OCI-M2 (cell line): ENCODE measurements around the gene LGALS9C.
"Not testable (repeated sequence)": the region's sequence is repeated elsewhere in the genome, so short reads cannot be mapped to it uniquely, and the experiment has no call there.

Source experiments
- DNase-seq: peaks from one replicate; lab custom pipeline; 2025; ENCODE audit not compliant: unreplicated experiment; lab: John Stamatoyannopoulos, UW

LGALS9C gene

DNA sequence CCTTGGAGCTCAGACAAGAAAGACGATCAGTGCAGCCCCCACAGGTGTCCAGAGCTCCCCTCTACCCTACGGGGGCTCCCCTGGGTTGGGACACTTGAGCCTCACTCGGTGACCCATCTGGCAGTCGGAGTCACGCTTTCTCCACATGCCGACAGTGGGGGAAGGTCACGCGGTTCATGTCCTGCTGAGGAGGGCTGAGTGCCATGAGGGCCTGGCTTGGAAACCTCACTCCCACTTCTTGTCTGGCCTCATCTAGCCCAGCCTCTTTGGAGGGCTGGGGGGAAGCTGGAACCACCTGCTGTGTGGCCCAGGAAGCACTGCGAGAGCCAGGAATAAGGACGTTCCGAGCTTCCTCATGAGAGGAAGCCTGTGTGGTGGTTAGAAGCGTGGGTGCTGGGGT lies 1.8 kb downstream of the LGALS9C start:
- not testable (repeated sequence) for DNase-seq

DNA sequence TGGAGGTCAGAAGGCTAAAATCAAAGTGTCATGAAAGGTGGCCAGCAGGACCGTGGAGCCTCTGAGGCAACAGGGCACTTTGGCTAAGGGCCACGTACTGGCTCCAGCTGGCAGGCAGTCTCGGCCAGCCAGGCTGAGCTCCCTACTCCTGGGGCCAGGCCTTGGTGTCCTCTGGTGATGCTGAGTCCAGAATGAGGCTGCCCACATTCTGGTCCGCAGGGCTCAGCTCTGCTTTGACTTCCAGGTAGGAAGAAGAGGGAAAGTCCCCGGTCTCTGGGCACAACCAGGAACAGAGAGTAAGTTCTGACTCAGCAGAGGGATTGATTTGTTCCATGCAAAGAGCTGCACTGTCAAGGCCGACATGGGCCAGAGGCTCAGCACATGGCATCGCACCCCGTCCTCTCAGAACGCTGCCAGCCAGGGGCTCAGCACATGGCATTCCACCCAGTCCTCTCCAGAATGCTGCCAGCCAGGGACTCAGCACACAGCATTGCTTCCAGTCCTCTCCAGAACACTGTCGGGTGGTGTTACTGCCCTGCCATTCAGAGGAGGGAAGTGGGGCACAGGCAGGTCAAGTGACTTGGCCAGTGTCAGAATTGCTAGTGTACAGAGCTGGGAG lies 2.5 kb downstream of the LGALS9C start:
- DNase-seq = not testable (repeated sequence)

DNA sequence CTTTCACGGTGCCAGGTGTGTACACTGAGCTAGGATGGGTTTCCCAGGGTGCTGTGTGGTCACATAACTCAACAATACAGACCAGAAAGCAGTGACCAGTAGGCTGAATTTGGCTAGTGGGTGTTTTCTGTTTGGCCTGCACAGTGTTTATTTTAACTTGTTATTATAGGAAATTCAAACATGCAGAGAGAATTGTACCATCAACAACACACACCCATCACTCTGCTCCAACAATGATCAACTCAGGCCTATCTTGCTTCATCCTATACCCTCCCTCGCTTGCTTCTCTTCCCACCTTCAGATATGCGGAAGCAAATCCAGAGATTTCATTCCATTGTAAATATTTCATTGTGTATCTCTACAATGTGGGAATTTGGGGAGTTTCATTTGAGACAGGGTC lies 5.2 kb downstream of the LGALS9C start:
- not testable (repeated sequence) for DNase-seq

DNA sequence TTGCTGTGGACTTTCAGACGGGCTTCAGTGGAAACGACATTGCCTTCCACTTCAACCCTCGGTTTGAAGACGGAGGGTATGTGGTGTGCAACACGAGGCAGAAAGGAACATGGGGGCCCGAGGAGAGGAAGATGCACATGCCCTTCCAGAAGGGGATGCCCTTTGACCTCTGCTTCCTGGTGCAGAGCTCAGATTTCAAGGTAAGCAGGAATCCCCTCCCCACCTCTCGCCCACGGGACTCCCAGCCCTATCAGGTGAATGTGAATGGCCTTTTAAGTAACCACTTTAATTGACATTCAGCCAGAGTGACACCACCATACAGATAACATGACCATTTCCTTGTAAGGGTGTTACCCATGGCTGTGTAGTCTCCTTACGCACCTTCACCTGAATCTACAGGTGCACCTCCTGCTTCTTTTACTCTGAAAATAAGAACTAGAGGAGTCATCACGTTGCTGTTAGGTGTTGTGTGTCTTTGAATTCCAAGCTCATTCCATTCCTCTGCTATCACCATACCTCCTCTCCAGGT lies 9.4 kb downstream of the LGALS9C start:
- DNase-seq = not testable (repeated sequence)

DNA sequence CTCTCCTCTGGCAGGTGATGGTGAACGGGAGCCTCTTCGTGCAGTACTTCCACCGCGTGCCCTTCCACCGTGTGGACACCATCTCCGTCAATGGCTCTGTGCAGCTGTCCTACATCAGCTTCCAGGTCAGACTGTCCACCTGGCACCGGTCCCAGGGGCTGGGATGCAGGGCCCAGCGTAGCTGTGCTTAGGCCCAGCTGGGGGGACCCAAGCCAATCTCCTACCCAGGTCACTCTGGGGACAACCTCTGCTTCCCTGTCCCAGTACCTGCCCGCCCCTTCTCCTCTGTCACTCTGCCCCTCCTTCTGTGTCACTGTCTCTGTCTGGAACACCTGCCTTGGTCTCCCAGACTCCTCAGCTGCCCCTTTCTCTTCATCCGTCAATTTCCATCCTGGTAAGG lies 11.0 kb downstream of the LGALS9C start:
- not testable (repeated sequence) for DNase-seq

DNA sequence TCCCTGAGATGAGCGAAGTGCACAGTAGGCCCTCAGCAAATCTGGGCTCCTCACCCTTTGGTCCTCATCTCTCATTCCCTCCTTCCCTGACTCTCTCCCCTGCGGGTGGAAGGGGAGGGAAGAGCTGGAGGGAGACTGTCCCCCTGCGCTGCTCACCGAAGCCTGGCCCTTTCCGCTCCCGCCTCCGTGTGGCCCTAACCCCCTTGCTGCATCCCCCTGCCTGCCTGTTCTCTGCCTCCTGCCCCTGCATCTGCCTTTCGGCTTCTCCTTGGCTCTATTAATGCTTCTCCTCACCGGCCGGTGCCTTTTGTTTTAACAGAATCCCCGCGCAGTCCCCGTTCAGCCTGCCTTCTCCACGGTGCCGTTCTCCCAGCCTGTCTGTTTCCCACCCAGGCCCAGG lies 12.0 kb downstream of the LGALS9C start:
- not testable (repeated sequence) for DNase-seq

DNA sequence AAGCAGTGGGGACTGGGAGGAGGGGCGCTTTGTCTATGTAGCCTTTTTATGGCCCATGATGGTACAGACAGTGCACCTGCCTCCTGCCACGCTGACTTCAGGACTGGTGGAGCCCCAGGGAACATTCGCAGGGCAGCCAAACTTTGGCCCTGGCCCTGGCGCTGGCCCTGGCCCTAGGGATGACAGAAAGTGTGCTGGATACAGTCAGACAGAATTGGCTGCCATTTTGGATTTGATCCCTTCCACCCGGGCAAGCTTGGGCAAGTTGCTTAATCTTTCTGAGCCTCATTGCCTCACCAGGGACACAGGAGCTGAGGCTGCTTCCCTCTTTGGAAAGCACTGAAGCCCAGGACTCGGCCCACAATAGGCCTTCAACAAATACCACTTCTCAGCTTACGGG lies 13.4 kb downstream of the LGALS9C start:
- DNase-seq = not testable (repeated sequence)

DNA sequence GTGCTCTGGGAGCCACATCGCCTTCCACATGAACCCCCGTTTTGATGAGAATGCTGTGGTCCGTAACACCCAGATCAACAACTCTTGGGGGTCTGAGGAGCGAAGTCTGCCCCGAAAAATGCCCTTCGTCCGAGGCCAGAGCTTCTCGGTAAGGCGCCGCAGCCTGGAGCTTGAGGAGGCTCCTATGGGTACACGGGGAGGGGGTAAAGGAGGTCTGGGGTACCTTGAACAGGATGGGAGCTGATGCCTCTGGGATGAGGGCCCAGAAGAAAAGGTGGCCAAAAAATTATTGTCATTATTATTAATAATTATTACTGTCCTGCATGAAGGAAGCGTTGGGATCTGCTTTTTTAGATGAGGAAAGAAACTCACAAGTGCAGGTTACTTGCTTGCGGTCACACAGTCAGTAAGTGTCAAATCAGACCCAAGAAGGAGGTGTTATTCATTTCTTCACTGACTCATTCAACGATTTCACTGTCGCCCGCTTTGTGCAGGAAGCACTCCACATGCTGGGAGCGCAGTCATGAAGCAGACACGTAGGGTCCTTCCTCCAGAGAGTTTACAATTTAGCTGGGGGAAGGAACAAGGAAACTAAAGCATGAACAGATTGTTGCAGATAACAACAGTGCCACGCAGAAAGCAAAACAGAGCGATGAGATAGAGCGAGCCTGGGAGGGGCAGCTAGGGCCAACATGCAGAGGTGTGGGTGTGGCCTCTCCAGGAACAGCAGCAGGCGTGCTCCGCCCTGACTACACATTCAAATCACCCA lies 16.3 kb downstream of the LGALS9C start:
- DNase-seq = not testable (repeated sequence)

DNA sequence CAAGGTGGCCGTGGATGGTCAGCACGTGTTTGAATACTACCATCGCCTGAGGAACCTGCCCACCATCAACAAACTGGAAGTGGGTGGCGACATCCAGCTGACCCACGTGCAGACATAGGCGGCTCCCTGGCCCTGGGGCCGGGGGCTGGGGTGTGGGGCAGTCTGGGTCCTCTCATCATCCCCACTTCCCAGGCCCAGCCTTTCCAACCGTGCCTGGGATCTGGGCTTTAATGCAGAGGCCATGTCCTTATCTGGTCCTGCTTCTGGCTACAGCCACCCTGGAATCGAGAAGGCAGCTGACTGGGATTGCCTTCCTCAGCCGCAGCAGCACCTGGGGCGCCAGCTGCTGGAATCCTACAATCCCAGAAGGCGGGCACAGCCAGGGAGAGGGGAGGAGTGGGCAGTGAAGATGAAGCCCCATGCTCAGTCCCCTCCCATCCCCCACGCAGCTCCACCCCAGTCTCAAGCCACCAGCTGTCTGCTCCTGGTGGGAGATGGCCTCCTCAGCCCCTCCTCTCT lies 17.7 kb downstream of the LGALS9C start:
- not testable (repeated sequence) for DNase-seq

DNA sequence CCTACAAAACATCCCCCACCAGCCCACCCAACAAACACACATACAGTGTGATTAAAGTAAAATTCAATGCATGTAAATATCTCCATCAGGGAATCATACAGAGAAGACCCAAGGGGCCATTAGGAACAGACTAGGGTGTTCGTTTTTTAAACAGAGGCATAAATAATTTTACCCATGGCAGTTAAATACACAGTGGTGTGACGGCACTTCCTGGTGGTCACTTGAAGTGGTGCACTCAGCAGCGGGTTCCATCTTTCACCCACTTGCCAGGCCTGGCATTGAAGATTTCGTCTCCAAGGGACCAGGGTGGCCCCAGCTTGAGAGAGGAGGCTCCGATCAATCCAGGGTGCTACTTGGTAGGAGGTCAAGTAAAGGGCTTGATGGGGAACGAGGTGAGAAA lies 20.5 kb downstream of the LGALS9C start:
- not testable (repeated sequence) for DNase-seq

DNA sequence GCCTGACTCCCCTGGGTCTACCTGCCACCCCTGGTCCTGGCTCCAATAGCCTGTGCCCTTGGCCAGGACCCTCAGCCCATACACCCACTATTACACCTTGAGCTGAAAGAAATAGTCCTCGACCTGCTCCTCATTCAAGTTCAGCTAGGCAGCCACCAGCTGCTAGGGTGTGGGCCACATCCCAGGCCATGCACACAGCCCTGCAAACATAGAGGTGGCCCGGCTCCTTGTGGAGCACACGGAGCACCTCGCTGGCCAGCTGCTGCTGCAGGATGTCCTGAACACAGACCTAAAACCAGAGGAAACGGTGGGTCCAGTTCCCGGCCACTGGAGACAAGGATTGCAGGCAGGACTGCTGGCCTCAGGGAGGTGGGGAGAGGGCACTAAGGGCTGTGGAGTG lies 22.5 kb downstream of the LGALS9C start:
- DNase-seq = not testable (repeated sequence)

DNA sequence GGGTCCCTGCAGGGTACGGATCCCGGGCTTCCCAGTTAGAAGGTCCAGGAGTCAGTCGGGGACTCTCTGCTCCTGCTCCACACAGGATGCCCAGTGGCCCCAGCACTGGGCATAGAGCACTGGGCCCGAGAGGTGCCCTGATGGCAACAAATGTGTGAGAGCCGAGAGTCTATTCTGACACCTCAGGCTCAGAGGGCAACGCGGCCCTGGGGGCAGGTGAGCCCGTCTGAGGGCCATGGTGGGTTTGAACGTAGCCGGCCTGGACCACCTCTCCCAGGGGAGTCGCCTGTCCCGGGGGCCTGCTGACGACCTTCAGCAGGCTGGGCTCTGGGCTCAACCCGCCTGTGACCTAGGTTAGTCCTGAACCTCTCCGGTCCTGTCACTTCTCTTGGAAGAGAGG lies 23.2 kb downstream of the LGALS9C start:
- not testable (repeated sequence) for DNase-seq

DNA sequence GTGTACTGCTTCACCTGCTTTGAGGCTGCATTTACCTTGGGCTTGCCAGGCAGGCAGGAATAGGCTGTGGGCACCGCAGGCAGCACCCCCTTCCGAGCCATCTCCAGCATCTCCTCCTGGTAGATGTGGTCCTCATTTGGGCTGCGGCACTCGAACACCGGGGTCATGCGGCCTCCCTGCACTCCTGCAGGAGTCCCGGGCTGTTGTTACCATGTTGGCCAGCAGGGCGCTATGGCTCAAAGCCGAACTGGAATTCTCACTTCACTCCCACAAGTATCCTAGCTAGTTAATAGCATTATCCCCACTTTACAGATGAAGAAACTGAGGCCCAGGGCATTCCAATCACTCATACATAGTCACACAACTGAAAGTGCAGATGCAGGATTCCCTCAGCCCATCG lies 23.7 kb downstream of the LGALS9C start:
- not testable (repeated sequence) for DNase-seq

DNA sequence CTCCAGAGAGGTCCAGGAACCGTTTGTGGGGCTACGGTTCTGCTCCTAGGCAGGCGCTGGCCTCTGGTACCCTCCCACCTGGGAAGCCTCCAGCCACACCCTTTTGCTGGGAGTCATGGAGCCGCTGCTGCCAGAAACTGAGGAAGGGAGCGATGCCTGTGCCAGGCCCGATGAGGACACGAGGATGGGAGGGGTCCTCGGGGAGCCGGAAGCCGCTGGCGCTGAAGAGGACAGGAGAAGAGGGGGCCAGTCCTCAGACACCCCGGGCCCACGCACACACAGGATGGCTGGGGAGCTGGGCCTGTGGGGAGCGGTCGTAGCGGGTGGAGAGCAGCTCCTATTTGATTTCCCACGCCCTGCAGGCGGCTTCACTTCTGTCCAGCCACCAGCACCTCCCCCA lies 24.2 kb downstream of the LGALS9C start:
- DNase-seq = not testable (repeated sequence)

DNA sequence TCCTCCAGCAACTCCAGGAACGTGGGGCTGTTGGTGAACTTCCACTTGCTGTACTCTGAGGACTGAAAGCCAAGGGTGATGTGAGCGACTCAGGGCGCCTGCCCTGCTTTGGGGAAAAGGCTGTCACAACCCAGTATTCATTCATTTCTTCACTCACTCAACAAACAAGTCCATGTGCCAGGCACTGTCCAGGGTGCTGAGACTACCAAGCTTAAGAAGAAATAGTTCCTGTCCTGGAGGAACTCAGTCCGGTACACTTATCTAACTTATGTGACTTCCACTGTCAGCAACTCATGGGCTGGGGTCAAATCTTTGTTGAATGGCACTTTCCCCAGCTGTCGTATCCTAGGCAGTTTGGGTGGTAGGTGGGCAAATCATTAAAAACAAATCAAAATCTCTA lies 26.6 kb downstream of the LGALS9C start:
- not testable (repeated sequence) for DNase-seq

DNA sequence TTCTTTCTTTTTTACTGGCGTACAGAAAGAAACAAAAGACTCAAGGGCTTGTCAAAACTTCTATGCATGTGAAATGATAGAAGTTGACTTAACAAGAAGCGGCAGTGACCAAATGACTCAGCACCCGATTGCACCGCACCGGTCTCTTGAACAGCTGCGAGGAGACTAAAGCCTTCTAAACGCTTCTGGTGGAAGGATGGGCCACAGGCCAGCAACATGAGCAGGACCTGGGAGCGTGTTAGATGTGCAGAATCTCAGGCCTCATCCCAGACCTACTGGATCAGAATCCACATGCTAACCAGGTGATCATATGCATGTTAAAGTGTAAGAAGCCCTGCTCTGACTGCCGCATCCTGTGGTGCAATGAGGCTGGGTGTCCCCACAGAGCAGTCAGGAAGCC lies 31.1 kb downstream of the LGALS9C start:
- DNase-seq = not testable (repeated sequence)

DNA sequence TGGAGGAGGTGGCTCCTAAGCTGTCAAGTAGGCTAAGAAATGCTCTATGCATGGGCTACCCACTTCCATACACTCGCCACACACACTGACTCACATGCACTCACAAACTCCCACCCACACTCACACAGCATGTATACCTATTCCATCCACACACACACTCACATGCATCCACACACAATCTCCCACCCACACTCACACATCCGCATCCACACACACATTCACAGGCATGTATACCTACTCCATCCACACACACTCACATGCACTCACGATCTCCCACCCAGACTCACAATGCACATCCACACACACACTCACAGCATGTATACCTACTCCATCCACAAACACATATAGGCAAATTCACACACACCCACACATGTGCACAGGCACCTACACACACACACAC lies 32.1 kb downstream of the LGALS9C start:
- not testable (repeated sequence) for DNase-seq

DNA sequence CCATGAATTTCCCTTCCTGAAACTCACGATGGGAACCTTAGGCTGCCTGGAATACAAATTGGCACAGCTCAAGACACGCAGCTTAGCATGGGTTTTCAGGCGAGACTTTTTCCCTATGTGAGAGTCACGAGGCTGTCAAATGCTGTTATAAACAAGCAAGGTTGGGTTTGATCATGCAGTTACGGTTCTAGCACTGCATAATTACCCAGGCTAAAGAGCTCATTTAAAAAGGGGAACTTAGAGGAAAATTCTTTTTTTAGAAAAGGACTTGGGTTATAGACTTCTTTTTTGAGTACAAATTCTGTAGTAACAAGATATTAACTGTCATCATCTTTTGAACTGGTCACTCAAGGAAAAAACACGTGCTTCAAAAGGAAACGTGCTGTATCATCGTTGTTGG lies 44.5 kb downstream of the LGALS9C start:
- DNase-seq = not testable (repeated sequence)

DNA sequence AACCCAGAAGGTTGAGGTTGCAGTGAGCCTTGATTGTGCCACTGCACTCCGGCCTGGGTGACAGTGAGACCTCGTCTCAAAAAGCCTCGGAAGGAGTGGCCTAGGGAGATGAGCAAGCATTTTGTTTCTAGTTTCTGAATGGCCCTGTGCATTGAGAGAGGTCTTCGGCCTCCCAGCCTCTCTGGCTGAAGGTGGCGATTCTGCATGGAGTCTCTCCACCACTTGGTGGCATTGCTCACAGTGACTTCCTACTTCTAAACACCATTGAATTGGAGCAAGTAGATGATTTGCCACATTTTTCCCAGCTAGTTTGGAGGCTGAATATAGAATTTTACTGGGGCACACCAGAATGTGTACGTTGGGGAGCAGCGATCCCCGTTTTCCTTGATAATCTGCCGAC lies 48.4 kb downstream of the LGALS9C start:
- not testable (repeated sequence) for DNase-seq

DNA sequence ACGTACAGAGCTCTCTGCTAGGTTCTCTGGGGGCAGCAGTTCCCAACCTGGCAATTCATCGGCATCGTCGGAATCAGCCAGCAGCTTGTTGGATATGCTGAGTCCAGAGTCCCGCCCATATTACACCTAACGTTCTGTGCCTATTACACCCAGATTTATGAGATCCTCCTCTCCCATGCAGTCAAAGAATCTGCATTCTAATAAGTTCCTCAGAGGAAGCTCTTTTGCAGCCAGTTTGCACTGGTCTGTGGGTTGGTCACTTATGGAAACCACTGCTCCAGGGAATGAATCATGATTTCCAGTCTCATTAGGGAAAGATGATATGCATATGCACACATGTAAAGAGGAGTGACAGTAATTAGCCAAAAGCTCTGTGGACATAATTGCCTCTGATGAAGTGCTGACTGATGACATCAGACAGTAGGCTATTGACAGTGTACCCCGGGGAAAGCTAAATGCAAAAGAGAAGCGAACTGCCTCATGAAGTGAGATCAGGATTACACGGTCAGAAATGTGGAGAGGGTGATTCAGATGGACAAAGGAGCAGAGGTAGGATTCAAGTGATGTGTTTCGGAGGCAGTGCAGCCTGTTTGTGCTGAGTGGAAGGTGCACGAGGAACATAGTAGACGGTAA lies 49.7 kb downstream of the LGALS9C start:
- DNase-seq = not testable (repeated sequence)

DNA sequence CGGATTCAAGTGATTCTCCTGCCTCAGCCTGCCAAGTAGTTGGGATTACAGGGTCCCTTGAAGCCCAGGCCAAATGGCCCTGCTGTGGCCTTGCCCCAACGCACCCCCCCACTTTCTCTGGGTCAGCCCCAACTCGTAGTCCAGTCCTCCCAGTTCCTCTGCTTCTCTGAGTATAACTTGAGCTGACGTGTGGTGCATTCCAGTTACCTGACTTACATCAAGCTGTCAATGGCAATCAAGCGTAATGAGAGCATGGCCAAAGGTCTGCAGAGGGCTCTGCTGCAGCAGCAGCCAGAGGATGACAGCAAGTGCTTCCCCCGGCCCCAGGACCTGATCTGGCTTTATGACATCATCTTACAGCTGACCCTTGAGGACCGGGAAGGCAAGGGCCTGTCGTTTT lies 50.8 kb downstream of the LGALS9C start:
- DNase-seq = not testable (repeated sequence)
